HepG2 (cell line): ENCODE results near the gene SIRPA.

Experiments
- CEBPB ChIP-seq: IDR thresholded peaks from 2 replicates; pipeline ENCODE4 v1.6.1; 2011; ENCODE audit warnings: low read depth, low read length, improper control_type of control experiment, borderline replicate concordance
- CREB1 ChIP-seq, 2 experiments: fragments of 450-650 bp in 1 of 2; IDR thresholded peaks; 2 replicates each; pipeline ENCODE4 v1.6.1; 2016 to 2017; ENCODE audit warnings: control low read depth in 1 of 2, mild to moderate bottlenecking in 1 of 2, missing compliant biosample characterization in 1 of 2, missing genetic modification characterization in 1 of 2
- GABPA ChIP-seq, 2 experiments: IDR thresholded peaks; 2 replicates each; pipeline ENCODE4 v1.6.1; 2011 to 2016; ENCODE audit warnings: low read depth in 2 of 2, low read length in 1 of 2, missing biosample characterization in 1 of 2, missing genetic modification characterization in 1 of 2
- KAT2B ChIP-seq: fragments of 150-350 bp; IDR thresholded peaks from 2 replicates; pipeline ENCODE4 v1.6.1; 2014; ENCODE audit warnings: low read depth, low read length, borderline replicate concordance
- MYC ChIP-seq: sonication (generic); formaldehyde crosslinking; IDR thresholded peaks from 2 replicates; pipeline ENCODE4 v1.9.0; 2021; ENCODE audit warnings: missing genetic modification reagents, borderline replicate concordance
- POLR2AphosphoS2 ChIP-seq: IDR thresholded peaks from 2 replicates; pipeline ENCODE4 v1.6.1; 2011; ENCODE audit warnings: low read depth, low read length, improper control_type of control experiment
- POLR2AphosphoS5 ChIP-seq: IDR thresholded peaks from 2 replicates; pipeline ENCODE4 v1.6.1; 2012; ENCODE audit warnings: low read depth, low read length
- TARDBP ChIP-seq: sonication (generic); formaldehyde crosslinking; IDR thresholded peaks from 2 replicates; pipeline ENCODE4 v1.8.0; 2022; ENCODE audit warnings: mild to moderate bottlenecking, missing genetic modification reagents
- YY1 ChIP-seq: IDR thresholded peaks from 2 replicates; pipeline ENCODE4 v1.6.1; 2011; ENCODE audit warnings: low read length, low read depth, moderate library complexity, mild to moderate bottlenecking; ENCODE audit not compliant: insufficient read depth, insufficient replicate concordance
- ZNF7 ChIP-seq: IDR thresholded peaks from 2 replicates; pipeline ENCODE4 v1.6.1; 2016; ENCODE audit warnings: missing biosample characterization, missing genetic modification reagents
- ZNF839 ChIP-seq: sonication (generic); formaldehyde crosslinking; IDR thresholded peaks from 2 replicates; pipeline ENCODE4 v1.4.0; 2020; ENCODE audit warnings: missing genetic modification reagents, mild to moderate bottlenecking, borderline replicate concordance
- TF ChIP-seq, protein P1 (sequence below): sonication (generic); formaldehyde crosslinking; IDR thresholded peaks from 2 replicates; pipeline ENCODE4 v1.8.0; 2022; ENCODE audit warnings: missing genetic modification reagents, mild to moderate bottlenecking, borderline replicate concordance
- TF ChIP-seq, protein P2 (sequence below): sonication (generic); formaldehyde crosslinking; IDR thresholded peaks from 2 replicates; pipeline ENCODE4 v1.4.0; 2020; ENCODE audit warnings: missing genetic modification reagents
- TF ChIP-seq, protein P3 (sequence below): sonication (generic); formaldehyde crosslinking; IDR thresholded peaks from 2 replicates; pipeline ENCODE4 v1.5.0; 2020; ENCODE audit warnings: mild to moderate bottlenecking, missing genetic modification reagents, moderate library complexity

DNA sequence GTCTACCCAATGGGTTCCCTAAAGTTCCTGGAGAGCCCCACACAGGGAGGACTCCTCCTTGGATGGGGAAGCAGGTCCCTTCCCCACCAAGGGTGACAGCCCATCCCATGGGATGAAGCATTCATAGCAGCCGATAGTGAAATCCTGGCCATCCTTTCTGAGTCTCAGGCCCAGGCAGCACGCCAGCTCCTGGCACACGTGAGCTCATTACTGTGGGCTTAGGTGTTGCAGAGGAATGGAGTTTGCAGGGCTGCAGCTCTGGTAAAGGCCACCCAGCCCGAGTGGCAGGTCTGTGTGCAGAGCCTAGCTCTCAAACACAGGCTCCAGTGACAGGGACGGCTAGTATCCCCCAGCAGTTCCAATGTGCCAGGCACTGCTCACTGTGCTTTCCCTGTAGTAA lies 31.0 kb downstream of the SIRPA start:
- TF ChIP-seq CREB1 (IDR thresholded peaks at IDR 0.05) (no peak), CREB1 (CRISPR knock-in tag; IDR thresholded peaks at IDR 0.05) (no peak), KAT2B (no peak), ZNF7 (CRISPR knock-in tag) (no peak), MYC (CRISPR knock-in tag) (no peak), POLR2AphosphoS5 (no peak), GABPA (IDR thresholded peaks at IDR 0.05; ENCODE audit: low read depth, low read length) (no peak), GABPA (CRISPR knock-in tag; IDR thresholded peaks at IDR 0.05; ENCODE audit: low read depth) (no peak), CEBPB (no peak), YY1 (no peak), POLR2AphosphoS2 (no peak), ZNF839 (CRISPR knock-in tag) (no peak), TARDBP (CRISPR knock-in tag) (no peak)
- TF ChIP-seq, protein P1, sequence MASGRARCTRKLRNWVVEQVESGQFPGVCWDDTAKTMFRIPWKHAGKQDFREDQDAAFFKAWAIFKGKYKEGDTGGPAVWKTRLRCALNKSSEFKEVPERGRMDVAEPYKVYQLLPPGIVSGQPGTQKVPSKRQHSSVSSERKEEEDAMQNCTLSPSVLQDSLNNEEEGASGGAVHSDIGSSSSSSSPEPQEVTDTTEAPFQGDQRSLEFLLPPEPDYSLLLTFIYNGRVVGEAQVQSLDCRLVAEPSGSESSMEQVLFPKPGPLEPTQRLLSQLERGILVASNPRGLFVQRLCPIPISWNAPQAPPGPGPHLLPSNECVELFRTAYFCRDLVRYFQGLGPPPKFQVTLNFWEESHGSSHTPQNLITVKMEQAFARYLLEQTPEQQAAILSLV (CRISPR knock-in tag) = no peak
- TF ChIP-seq, protein P2, sequence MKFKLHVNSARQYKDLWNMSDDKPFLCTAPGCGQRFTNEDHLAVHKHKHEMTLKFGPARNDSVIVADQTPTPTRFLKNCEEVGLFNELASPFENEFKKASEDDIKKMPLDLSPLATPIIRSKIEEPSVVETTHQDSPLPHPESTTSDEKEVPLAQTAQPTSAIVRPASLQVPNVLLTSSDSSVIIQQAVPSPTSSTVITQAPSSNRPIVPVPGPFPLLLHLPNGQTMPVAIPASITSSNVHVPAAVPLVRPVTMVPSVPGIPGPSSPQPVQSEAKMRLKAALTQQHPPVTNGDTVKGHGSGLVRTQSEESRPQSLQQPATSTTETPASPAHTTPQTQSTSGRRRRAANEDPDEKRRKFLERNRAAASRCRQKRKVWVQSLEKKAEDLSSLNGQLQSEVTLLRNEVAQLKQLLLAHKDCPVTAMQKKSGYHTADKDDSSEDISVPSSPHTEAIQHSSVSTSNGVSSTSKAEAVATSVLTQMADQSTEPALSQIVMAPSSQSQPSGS (CRISPR knock-in tag) = no peak
- TF ChIP-seq, protein P3, sequence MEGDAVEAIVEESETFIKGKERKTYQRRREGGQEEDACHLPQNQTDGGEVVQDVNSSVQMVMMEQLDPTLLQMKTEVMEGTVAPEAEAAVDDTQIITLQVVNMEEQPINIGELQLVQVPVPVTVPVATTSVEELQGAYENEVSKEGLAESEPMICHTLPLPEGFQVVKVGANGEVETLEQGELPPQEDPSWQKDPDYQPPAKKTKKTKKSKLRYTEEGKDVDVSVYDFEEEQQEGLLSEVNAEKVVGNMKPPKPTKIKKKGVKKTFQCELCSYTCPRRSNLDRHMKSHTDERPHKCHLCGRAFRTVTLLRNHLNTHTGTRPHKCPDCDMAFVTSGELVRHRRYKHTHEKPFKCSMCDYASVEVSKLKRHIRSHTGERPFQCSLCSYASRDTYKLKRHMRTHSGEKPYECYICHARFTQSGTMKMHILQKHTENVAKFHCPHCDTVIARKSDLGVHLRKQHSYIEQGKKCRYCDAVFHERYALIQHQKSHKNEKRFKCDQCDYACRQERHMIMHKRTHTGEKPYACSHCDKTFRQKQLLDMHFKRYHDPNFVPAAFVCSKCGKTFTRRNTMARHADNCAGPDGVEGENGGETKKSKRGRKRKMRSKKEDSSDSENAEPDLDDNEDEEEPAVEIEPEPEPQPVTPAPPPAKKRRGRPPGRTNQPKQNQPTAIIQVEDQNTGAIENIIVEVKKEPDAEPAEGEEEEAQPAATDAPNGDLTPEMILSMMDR (CRISPR knock-in tag) = no peak
